ENCODE data around the gene POLR2B. TPM values are rescaled to one million over a fixed set of nuclear protein-coding genes. Genes with fewer than 3 reads are reported as not detected.
A peak's percentile ranks its signal among the peaks of the same experiment; 100 is the strongest.

The POLR2B gene
- total RNA-seq, 1 donor from 2014 or later = 68.3 TPM

DNA sequence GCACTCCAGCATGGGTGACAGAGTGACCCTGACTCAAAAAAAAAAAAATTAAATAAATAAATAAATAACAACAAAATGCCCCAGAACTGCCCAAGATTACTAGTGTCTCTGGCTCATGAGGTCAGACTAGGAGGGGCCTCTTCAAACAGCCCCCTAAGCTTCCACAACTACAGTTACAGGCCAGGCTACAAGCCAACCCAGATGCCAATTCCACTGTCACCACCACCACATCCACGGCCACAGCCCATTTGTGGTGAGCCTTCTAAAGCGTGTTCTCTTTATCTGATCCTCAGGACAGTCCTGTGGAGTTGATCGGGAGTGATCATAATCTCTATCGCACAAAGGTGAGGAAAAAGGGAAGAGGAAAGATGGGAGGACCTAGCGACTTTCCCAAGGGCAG, 94.9 kb downstream of the POLR2B start:
- intact Hi-C loops (cut with micrococcal nuclease) = no loop called here
- no peak for DNase-seq
- no peak for ATAC-seq

DNA sequence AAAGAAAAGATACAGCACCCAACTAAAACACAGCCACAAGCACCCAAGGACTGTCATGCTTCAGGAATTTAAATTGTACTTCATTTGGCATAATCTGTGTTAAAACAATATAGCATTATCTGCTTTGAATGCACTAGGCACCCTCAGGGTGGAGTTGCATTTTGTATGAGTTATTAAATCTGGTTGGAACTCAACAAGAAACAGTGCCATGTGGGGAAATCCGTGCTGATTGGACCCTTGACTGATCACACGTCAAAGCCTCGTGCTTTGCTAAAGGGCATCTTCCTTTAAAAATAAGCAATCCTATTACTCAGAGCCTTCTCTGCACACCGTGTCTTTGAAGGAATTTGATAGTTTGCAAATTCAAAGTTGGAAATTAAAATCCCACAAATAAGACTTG, 96.0 kb downstream of the POLR2B start:
- DNase-seq (no peak), ATAC-seq (no peak)
- intact Hi-C loops (cut with micrococcal nuclease) = no loop called here

DNA sequence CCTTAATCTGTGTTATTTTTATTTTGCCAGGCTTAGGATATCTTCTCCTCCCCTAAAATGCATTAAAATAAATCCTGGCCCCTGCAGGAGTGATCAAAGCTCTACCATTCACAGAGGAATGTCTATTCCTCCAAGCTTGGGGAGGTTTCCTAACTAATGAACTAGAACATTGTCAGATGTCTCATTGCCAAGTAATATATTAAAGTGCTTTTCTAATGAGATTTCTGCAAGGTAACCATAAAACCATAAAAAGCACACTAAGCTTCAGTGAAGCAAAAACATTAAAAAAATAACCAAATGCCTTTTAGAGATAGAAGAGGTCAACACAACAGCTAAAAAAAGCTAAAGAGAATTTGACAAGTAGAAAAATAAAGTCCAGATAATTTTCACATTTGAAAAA, 96.7 kb downstream of the POLR2B start:
- ATAC-seq (no peak), DNase-seq (no peak)
- intact Hi-C loops (cut with micrococcal nuclease) = no loop called here

DNA sequence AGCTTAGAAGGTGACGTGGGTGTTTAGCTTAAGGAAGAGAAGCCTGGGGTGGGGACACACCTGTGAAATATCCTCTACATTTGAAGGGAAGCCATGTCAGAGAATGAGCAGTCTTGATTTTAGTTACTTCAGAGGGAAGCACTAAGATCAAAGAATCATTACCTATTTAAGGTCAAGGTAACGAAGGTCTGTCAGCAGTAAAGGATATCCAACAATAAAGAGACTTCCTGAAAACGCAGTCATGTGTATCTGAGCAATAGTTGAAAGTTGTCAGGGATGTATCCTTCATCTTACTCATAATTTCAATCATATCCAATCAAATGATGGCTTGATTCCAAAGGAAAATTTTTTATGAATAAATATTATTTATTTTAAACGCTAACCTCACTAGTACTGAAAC, 98.0 kb downstream of the POLR2B start:
- DNase-seq (no peak), ATAC-seq (no peak)
- intact Hi-C loops (cut with micrococcal nuclease) = no loop called here

DNA sequence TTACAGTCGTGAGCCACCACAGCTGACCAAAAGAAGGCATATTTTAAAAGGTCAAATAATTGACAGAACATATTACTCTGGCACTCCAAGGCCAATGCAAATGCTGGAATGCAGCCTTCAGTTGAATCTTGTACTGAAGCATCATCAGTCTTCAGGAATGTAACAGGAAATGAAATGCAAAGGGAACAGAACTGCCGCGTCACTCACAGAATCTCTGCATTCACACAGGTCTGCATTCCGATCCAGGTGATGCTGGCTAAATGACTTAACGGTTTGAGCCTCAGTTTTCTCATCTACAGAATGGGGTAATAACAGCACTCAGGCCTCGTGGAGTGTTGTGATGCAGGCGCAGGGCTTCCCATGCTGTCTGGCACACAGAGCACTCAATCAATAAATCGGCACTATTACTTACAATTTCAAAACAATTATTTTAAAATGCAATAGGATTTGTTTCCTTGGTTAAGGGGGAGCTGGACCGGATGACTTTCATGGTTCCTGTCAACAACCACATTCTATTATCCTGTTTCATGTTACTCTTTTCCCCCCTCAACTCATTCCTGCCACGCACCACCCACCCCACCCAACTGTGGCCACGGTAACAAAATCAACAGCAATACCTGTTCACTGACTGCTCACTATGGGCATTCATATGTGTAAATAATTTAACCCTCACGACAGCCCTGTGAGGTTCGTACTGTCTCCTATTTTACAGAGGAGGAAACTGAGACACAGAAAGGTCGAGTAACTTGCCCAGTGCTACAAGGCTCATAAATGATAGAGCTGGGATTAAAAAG, 99.1 kb downstream of the POLR2B start:
- ATAC-seq (no peak), DNase-seq (no peak)
- intact Hi-C loops (cut with micrococcal nuclease) = no loop called here

DNA sequence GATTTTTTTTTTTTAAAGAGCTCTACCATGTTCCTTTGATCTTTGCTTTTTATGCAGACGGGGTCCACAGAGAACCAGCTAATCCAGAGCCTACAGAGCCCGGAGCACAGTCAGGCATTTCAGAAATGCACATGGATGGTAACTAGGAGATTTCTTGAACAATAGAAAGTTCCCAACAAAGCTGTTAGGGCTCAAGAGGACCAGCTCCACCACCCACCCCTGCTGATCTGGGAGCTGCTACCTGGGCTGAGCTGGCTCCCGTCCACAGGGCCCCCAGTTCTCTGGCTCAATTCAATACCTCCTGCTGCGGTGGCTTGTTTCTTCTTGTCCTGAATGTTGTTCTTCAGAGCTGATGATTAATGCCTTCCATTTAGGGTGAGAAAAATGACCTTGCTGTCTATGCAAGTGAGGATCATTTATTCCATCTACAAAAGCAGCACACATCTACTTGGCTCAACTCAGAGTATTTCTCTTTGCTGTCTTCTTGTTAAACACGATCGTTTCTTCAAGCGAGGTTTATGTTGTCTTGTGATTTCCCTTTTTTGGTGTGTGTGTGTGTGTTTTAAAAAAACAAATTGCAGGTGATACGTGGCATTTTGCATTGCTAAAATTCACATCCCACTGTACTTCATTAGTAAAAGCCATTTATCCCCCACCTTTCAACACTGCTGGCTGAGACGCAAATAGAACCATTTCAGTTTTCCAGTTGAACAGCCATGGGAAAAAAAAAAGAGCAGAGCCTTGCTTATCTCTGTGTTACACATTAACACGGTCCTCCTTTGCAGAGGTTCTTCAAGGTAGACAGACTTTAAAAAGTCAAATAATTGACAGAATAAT, 100.2 kb downstream of the POLR2B start:
- intact Hi-C loops (cut with micrococcal nuclease) = no loop called here
- DNase-seq (peak; percentile 47), ATAC-seq (peak; percentile 67)

Other genes with a start within 250 kb of the POLR2B start
- 0.74 TPM for gene SPINK2, start 157.2 kb upstream of the POLR2B start, total RNA-seq
- 24.2 TPM for gene REST, start 71.0 kb upstream of the POLR2B start, total RNA-seq
- gene NOA1, start 1.3 kb upstream of the POLR2B start, total RNA-seq = 13.0 TPM
- gene IGFBP7, start 131.5 kb downstream of the POLR2B start, total RNA-seq = 723 TPM

All from left ventricle myocardium superior (tissue), 1 donor.